Upper lobe of left lung (tissue), 4 donors: Measurements from ENCODE around the gene GRHL1.

ENCODE experiments used
- CTCF ChIP-seq, 6 experiments: fragments of 450-650 bp in 4 of 6; fragments of 200-600 bp in 2 of 6; sonication (generic) in 2 of 6; IDR thresholded peaks; one replicate each; pipeline ENCODE4 v1.5.1; 2016 to 2019; ENCODE audit warnings: antibody characterized with exemption in 6 of 6
- POLR2A ChIP-seq, 4 donors: fragments of 450-650 bp; IDR thresholded peaks; one replicate each; pipeline ENCODE4 v1.5.1; 2016 to 2017; ENCODE audit warnings: antibody characterized with exemption in 4 of 4, mild to moderate bottlenecking in 2 of 4

- TF ChIP-seq CTCF (IDR thresholded peaks at IDR 0.05) = no peak
- no peak for TF ChIP-seq POLR2A (IDR thresholded peaks at IDR 0.05)
Measured at GRCh38 chr2:9961013-9961412, 9.5 kb downstream of the GRHL1 start.
